Sigmoid colon (tissue), 4 donors: ENCODE measurements around the gene COMT.

ENCODE experiments used
- POLR2A ChIP-seq, 2 donors: fragments of 450-650 bp; IDR thresholded peaks; one replicate each; pipeline ENCODE4 v1.6.1; 2016; ENCODE audit warnings: antibody characterized with exemption in 2 of 2, mild to moderate bottlenecking in 2 of 2, moderate library complexity in 2 of 2
- POLR2AphosphoS5 ChIP-seq, 4 donors: sonication (generic); formaldehyde crosslinking; IDR thresholded peaks; one replicate each; pipeline ENCODE4 v1.6.1; 2017; ENCODE audit warnings: antibody characterized with exemption in 4 of 4
- TF ChIP-seq, protein P1 (sequence below), 4 experiments: fragments of 450-650 bp in 3 of 4; fragments of 200-600 bp in 1 of 4; IDR thresholded peaks; one replicate each; pipeline ENCODE4 v1.5.1; 2016 to 2019; ENCODE audit warnings: antibody characterized with exemption in 4 of 4, mild to moderate bottlenecking in 3 of 4, moderate library complexity in 2 of 4

DNA sequence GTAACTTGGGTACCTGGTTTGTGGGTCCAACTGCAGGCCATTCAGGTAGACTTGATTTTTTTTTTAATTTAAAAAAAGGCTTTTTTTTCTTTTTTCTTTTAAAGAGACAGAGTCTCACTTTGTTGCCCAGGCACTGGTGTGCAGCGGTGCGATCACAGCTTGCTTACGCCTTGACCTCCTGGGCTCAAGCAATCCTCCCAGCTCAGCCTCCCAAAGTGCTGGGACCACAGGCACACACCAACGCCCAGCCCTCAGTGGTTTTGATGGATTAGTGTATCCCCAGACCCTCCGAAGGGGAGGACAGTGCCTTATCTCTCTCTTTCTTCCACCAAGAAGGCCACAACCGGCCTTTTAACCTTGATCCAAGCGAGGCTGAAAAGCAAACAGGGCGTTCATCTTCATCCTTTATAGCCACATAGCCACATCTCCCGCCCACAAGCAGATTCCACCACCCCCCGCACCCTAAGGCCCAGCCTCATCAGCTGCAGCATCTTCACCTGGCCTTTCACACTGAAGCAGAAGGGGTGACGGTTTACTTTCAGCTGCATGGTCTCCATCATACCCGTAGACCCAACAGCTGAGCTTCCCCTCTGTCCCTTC, 17.6 kb upstream of the COMT start:
- TF ChIP-seq, protein P1, sequence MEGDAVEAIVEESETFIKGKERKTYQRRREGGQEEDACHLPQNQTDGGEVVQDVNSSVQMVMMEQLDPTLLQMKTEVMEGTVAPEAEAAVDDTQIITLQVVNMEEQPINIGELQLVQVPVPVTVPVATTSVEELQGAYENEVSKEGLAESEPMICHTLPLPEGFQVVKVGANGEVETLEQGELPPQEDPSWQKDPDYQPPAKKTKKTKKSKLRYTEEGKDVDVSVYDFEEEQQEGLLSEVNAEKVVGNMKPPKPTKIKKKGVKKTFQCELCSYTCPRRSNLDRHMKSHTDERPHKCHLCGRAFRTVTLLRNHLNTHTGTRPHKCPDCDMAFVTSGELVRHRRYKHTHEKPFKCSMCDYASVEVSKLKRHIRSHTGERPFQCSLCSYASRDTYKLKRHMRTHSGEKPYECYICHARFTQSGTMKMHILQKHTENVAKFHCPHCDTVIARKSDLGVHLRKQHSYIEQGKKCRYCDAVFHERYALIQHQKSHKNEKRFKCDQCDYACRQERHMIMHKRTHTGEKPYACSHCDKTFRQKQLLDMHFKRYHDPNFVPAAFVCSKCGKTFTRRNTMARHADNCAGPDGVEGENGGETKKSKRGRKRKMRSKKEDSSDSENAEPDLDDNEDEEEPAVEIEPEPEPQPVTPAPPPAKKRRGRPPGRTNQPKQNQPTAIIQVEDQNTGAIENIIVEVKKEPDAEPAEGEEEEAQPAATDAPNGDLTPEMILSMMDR (IDR thresholded peaks at IDR 0.05) = no peak
- TF ChIP-seq POLR2A (IDR thresholded peaks at IDR 0.05) = no peak
- TF ChIP-seq POLR2AphosphoS5 (IDR thresholded peaks at IDR 0.05) = no peak
